HG03280 (cell line): ENCODE measurements around the gene LRP1B.
"Not testable (repeated sequence)": the region's sequence is repeated elsewhere in the genome, so short reads cannot be mapped to it uniquely, and the experiment has no call there.

Experiments used
- ATAC-seq: cut with Tn5 transposase; IDR thresholded peaks from one replicate; pipeline ENCODE4 v1.9.1; 2021; ENCODE audit warnings: mild to moderate bottlenecking, moderate library complexity; ENCODE audit not compliant: unreplicated experiment

Gene LRP1B

DNA sequence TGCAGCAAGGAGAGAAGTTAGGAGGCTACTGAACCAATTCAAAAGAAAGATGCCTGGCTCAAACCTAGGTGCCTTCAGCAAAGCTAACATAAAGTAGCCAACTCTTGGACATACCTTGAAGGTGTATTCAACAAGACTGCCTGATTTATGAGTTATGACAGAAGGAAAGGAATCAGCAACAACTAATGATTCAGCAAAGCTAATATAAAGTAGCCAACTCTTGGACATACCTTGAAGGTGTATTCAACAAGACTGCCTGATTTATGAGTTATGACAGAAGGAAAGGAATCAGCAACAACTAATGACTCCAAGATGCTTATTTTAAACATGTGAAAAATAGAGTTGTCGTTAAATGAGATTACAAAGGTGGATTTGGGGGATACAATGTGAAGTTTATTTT is 1786.5 kb downstream of the LRP1B start:
- not testable (repeated sequence) for ATAC-seq

DNA sequence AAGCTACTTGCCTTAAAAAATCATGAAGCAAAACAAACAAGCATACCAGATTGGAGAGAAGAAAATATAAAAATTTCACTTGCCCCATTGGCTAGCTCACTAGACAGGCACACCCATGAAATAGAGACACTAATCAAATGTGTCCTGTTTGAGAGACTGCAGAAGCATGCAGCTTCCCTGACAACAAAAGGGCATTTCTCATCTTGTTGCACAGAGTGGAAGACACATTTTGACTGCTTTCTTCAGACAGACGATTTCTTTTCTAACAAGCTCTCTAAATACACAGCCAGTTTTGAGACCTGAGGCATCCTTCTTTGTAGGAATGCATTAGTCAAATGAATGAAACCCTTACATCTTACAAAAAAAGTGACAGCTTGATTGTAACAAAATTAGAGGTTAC is 1792.0 kb downstream of the LRP1B start:
- ATAC-seq: no peak

DNA sequence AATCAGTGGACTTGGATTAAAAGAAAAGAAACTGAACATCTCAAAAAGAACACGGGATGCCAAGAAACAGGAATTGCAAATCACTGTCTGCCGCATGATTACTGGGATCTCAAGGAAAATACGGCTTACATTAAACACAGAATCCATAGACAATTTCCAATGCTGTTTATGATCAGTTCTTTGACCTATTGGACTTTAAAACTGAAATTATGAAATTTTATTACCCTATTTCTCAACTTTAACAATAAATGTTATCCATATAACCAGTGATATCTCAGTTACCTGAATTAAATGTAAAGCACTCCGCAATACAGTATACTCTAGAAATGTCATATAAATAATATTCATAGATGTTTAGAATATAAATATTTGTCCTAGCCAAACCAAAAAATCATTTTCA is 1793.8 kb downstream of the LRP1B start:
- no peak for ATAC-seq

DNA sequence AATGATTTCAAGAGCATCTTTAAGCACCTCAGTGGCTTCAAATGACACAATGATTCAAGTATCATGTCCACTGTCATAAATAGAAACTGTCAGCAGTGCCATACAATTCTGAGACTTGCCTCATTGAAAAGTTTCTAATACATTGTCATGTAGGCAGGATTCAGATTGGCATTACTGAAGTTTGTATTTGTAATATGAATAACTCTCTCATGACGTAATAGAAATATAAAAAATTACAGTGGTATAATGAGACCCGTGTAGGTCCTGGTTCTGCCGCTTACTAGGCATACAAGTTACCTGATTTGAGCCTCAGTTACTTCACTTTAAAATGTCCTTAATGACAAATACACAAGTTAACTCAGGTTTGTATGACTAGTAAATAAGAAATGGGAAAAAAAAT is 1814.5 kb downstream of the LRP1B start:
- no peak for ATAC-seq

DNA sequence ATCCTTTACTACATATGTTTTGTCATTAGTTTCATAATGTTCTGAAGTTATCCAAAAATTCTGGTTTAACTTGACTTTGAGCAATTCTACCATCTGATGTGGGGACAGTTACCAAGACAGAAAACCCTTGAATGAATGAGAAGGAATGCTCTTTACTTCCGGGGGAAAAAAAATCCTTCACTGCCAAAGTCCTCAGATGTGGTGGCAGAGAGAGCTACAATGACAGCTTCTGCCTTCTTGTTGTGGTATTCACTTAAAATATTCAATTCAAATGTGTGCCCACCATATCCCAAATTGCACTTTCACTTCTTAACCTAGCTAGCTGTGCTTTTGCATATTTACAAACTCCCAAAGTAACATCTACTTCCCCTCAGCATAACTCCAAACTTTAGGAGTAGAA is 1818.9 kb downstream of the LRP1B start:
- no peak for ATAC-seq

DNA sequence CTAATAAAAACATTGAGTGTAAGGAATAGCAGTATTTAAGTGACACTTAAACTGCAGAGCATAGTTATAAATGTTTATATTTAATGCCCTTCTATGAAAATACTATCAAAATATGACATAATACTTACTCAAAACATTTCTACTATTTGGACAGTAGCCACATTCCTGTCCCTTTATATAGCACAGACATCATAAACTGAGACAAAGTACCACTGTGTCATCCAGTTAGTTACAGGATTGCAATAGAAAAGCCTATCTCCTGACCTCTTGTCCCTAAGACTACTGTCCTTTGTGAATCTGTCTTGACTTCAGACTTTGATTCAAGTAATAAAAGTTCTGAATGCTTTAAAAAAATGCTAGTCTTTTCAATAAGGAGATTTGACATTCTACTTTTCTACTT is 1822.1 kb downstream of the LRP1B start:
- no peak for ATAC-seq

DNA sequence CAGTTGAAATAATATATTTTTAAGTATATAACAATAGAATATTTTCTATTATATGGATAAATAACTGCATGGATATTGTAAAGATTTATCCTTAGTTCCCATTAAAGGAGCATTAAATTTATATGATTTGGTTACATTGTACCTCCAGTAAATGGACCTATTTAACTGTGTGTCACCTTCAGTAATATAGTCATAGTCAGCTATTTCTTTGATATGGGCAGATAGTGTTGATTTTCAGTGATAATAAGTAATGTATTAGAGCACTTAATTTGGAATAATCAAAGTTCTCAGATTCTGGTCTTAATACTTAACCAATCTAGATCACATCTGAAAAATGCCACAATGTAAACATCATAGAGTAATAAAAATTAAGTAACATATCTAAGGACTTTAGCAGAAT is 1823.3 kb downstream of the LRP1B start:
- ATAC-seq: no peak

DNA sequence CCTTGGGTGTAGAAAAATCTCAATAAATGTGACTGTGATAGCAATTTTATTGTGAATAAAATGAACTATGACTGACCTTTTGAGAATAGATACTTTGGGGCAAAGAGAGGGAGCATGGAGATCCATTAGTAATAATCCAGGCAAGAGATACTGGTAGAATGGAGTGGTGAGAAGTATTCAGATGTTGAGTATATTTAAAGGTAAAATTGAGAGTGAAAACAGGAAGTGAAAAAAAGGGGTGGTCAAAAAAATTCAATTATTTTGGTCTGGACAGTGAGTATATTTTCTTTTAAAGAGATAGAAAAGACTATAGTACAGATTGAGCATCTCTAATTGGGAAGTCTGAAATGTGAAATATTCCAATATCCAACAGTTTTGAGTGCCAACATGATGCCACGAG is 1835.0 kb downstream of the LRP1B start:
- no peak for ATAC-seq

DNA sequence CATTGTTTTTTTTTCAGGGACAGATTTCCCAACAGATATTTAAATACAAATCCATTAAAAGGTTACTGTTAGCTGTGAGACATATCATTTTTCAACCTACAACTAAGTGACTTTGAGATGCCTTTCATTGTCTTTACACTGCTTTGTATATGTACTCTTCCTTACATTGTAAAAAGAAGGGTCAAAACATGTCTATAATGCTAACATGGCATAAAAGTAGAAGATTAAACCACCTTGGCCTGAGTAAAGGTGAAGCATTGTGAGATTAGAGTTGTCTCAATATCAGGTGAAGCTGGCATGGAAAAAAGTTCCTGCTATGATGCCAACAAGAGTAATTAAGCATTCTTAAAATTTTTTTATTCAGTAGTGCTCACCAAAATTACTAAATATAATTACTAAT is 1842.1 kb downstream of the LRP1B start:
- no peak for ATAC-seq

DNA sequence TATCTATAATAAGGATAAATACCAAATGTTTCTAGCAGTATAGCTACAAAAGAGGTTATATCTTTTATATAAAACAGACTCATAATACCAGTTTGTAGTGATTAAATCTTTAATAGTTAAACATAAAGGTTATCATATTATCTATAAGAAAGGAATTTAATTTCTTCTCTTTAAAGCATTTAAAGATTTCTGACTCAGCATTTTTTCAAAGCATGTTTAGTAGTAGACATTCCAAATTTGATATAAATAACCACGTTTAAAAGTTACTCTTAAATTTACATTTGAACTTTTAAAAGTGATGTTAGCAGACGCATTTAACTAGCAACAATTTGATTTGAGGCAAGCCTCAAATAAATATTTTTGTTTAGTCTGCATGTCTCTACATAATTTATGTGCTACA is 1842.6 kb downstream of the LRP1B start:
- ATAC-seq: no peak

DNA sequence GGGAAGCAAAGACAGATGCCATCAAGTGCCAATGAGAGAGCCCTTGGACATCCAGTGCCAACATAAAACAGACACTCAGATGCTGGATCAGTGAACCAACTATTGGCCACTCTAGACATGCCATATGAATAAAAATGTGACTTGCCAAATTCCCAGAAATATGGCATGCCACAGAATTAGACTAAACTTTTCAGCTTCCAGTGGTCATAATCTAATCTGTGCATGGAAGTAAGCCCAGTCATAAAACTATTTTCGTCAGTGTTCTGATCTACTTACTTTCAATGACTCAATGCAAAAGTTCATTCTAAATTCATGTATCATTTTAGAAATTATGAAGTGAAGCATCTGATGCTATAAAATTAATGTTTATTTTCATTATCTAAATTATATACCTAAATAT is 1844.4 kb downstream of the LRP1B start:
- no peak for ATAC-seq

DNA sequence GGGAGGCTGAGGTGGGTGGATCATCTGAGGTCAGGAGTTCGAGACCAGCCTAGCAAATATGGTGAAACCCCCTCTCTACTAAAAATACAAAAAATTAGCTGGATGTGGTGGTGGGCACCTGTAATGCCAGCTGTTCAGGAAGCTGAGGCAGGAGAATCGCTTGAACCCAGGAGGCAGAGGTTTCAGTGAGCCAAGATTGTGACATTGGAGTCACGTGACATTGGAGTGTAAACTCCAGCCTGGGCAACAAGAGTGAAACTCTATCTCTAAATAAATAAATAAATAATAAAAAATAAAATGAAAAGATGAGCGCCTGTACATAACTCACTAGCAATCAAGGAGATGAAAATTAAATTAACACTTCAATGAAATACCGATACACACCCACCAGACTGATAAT is 1853.5 kb downstream of the LRP1B start:
- ATAC-seq: not testable (repeated sequence)

DNA sequence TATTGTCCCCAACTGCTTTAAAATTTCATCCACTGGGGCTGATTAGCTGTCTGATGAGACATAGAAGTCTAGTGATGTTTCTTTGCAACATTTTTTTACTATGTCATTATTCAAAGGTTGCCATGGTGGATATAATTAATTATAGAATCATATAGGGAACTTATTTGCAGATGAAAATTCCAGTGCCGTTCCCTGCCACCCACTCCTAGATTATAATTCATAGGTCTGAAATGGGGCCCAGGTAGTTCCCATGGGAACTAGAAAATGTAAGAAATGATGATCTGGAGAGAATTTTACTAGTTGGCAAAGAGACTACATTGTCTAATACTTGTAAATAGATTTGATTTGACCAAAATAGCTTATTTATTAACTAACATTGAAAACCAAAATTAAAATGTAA is 1854.2 kb downstream of the LRP1B start:
- ATAC-seq: no peak

DNA sequence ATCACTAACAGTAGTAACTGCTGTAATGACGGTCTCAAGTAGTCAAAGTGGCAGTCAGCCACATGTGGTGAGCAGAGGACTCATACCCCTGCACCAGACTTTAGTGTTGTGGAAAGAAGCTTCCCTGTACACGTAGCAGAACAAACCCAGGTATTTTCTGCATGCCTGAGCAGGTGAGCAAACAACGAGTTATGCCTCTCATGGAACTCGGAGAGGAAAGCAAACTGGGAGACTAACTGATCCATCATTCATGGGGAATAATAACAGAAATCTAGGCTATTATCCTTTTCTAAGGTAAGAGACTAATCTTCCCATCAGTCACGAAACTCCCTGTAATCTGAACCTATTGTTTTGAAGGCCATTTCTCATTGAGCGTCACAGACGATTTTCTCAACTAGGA is 1855.4 kb downstream of the LRP1B start:
- no peak for ATAC-seq

DNA sequence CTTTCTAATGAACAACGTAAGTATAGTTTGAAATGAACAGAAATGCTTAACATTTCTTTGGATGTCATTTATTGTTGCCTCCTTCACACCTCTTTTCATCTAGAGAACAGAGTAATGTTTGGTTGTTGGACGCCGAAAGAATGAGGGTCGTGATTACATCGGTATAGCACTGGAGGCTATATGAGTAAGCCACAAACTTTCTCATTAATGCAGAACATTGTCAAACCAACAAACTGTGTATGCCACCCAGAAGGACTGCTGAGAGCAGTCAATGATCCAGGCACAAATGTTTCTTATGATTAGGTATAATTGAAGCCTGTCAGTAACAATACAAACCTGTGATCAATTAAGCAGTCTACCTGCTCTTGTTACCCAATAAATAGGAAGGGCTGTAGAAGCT is 1855.9 kb downstream of the LRP1B start:
- ATAC-seq: no peak

DNA sequence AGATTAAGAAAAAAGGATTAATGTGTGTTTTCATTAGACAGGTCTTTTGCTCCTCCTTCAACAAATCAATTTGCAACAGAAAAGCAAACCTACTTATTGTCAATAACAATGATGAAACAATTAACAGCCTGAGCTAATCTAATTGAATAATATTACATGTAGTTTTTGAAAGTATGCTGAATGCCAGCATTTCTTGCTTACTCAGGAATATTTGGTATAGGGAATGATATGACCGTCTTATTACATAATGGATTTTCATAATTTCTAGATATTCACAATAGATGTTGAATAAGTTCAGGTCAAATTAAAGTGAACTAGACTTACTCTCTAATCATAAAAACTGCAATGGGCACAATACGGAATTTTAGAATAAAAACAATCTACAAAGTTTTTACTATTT is 1856.9 kb downstream of the LRP1B start:
- ATAC-seq: no peak

DNA sequence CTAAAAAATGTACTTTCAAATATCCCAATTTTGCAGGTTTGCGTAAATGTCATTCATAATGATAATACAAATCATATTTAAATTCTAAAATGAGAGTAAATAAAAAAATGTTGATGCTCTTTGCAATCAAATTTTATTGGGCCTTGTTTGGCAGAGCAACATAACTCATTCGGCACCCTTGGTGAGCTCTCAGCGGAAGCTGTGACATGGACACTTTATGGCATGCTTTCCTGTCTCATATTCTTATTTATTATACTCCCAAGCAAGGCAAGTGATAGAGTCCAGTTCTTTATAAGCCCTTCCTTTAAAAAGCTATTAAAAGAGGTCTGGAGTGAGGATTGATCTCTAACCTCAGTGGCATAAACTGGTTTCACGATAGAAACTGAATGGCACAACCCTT is 1857.4 kb downstream of the LRP1B start:
- ATAC-seq: no peak

DNA sequence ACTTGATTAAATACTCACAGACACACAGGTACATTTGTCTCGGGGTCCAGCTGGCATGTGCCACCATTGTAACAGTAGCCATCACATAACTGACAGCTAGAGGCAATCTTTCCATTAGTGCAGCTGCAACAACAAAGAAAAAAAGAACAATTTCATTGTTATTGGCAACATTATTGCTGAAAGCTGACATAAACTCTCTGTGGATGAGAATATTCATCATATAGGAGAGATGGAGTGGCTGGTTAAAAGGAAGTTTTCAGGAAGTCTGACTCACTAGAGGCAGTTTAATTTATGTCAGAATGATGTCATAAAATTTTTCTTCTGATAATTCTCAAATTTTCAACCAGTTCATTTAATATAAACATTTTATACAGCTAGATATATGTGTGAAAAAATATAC is 1860.6 kb downstream of the LRP1B start:
- no peak for ATAC-seq

DNA sequence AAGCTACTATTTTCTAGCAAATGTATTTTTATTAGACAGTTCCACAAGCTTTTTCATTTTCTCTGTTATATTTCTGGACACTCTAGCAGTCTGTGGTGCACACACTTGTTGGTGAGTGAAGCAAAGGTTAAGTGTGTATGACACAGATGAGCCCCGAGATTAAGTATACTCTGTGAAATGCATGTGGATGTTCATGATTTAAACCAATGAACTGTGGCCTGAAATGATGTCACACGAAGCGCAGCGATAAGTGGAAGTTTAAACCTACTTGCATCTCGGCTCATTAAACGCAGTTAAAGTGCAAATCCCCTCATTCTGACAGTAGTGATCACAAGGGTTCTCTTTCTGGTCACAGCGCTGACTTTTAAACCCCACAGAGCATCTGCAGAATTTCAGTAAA is 1861.8 kb downstream of the LRP1B start:
- no peak for ATAC-seq

DNA sequence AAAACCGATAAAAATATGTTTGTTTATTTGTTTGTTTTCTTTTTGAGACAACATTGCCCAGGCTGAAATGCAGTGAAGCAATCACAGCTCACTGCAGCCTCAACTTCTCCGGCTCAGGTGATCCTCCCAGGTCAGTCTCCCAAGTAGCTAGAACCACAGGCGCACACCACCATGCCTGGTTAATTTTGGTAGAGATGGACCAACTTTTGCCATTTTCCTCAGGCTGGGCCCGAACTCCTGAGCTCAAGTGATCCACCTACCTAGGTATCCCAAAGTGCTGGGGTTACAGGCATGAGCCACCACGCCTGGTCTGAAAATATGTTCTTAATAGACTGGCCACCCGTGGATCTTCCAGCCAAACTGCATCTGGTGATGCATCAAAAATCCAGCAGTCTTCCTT is 1867.9 kb downstream of the LRP1B start:
- no peak for ATAC-seq

DNA sequence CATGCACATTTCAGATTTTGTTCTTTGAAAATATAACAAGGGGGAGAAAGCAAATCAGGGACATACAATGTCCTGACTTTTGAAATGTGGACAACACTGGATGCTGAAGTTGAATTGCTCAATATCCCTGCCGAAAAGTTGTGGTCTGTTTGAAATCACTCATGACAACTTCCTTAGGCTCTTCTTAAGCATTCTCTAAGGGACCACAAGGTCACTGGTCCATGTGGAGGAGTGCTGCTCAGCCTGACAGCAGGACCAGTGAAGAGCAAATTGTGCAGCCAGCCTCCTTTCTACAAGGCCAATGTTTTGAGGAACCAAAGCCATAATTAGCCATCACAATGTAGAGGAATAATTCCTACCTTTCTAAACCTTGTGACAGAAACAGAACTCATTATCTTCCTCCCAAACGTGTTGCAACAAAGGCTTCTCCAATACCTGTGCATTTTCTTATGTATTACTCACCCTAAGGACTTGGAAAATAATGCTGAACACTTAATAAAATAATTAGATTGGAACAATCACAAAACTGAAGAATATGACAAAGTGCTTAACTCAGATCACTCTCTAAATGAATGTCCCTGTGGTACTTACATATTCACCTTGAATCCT is 1873.0 kb downstream of the LRP1B start:
- no peak for ATAC-seq

DNA sequence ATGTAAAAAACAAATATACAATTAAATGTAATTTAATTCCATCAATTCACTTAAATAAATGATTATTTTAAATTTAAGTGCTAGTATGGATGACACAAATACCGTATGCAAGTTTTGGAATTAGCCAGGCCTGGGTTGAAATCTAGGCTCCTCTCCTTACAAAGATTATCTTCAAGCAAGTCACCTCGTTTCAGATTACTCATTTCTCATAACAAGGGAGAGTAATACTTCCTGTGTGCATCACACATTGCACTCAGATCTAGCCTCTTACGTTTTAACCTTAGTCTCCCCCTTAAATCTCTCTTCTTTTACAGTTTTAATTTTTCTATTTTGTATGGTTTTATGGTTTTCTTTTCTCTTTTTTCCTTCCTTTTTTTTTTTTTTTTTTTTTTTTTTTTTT is 1874.7 kb downstream of the LRP1B start:
- no peak for ATAC-seq

DNA sequence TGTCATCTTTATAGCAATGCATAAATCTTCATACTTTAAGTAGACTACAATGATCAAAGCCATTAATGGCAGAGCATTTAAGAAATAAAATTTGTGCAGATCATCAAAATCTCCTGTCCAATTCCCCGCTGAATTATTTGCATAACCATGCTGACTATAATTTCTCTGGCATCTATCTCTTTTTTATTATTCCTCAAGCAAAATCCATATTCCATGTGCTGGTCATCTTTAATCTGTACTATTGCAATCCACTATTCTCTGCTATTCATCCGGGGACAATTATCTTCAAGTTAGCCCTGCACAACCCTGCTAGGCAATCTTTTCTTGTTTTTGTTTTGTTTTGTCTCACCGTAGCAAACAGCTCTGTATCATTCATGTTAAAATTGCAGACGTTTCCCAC is 1881.0 kb downstream of the LRP1B start:
- no peak for ATAC-seq

DNA sequence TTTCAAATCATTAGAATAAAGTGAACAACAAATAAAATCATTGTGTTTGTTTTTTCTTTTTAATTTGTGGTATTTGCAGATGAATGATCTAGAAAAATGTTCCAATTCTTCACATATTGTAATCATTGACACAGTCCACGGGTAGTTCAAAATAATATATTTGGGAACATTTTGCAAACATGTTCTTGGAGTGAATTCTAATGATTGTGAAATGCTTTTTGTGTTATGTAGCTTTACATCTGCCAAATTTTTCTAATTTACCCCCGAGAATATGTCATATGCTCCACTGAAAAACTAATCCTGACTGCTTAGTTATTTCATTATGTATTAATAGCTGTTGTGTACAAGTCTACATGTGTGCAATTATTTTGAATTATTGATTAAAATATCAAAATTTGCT is 1882.2 kb downstream of the LRP1B start:
- ATAC-seq: no peak
